GM21360 (cell line): ENCODE measurements around the gene WDR37.
A peak's percentile ranks its signal among the peaks of the same experiment; 100 is the strongest.
"Not testable (repeated sequence)": the region's sequence is repeated elsewhere in the genome, so short reads cannot be mapped to it uniquely, and the experiment has no call there.

Experiments
- ATAC-seq: cut with Tn5 transposase; IDR thresholded peaks from one replicate; pipeline ENCODE4 v1.9.1; 2021; ENCODE audit warnings: mild to moderate bottlenecking, moderate library complexity; ENCODE audit not compliant: unreplicated experiment

WDR37 gene

DNA sequence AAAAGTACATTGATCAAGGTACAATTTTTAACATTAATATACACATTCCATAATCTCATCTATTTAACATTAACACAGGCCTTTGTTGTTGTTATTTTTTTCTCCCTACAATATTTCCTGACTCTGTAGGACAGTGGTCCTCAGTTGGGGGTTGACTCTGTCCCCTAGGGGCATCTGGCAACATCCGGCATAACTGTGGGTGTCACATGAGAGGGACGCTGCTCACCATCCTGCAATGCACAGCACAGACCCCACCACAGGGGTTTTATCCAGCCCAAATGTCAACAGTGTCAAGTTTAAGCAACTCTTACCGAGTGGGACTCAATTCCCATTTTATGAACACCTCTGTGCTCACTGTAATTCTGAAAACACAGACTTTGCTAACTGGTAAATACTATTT lies 16.1 kb upstream of the WDR37 start:
- ATAC-seq: no peak

DNA sequence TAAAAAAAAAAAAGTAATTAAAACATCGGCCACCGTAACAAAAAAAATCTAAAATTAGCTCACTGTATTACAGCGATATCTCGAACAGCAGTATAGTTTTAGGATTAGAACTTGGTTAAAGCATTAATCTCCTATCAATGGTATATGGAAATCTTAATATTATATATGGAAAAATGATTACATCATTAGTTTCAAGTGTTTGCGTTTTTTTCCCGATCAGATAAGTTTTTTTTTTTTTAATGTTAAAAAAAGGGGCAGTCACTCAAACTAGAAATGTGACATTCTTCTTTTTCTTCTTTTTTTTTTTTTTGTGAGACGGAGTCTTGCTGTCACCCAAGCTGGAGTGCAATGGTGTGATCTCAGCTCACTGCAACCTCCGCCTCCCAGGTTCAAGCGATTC lies 14.7 kb upstream of the WDR37 start:
- ATAC-seq: no peak

DNA sequence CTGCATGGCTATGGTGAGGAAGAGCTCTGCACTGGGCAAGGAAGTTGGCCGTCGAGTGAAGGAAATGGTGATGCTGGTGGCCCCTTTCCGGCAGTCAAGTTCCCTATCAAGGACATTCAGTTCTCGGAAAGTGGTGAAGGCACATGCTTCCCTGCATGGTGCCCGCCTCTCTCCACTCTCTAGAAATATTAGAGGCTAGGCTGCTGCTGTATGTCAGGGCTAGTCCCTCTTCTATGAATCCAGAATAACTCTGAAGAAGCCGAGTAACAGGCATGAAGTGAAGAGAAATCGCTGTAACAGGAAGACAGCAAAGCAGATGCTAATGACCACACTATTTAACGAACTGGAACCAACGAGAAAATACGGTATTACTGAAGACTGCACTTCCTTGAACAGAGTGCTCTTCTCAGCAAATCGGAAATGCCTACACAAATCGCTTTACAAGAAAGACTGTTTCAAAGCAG lies 12.6 kb upstream of the WDR37 start:
- ATAC-seq: peak; percentile 50

DNA sequence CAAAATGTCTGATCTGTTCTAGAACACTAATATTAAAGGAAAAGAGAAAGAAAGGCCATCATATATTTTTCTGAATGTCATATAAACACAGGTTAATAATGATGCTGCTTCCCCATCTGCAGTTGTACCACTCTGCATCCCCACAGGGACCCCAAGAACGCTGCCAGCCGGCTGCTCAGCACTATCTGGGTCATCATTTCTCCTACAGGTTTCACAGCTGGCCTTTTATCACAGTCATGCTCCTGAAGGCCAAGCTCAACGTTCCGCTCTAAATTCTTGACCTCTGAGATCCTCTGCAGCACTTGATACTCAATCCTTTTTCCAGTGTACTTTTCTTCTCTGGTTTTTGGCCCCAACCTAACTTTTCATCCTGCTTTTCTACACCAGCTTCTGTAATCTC lies 12.0 kb upstream of the WDR37 start:
- ATAC-seq: no peak

DNA sequence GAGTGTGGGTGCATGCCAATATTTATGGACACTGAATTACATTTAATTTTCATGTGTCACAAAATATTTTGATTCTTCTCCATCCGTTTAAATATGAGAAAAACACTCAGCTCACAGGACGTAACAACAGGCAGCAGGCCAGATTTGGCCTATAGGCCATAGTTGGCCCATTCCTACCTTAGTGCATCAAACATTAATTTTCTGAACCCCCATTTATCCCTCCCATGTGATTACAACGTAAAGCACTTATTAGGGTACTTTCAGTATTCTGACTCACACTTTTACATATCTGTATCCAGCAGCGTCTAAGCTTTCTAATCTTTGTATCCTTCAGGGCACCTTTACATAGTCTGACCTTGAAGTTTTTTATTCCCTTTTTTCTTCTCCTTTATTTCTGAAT lies 11.2 kb upstream of the WDR37 start:
- no peak for ATAC-seq

DNA sequence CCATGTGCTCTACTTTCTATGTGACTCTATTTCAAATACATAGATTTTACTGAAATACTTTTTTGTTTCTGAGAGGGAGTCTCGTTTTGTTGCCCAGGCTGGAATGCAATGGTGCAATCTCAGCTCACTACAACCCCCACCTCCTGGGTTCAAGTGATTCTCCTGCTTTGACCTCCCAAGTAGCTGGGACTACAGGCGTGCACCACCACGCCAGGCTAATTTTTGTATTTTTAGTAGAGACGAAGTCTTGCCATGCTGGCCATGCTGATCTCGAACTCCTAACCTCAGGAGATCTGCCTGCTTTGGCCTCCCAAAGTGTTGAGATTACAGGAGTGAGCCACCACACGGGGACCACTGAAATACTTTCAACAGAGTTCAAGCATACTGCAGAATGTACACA lies 10.8 kb upstream of the WDR37 start:
- no peak for ATAC-seq

DNA sequence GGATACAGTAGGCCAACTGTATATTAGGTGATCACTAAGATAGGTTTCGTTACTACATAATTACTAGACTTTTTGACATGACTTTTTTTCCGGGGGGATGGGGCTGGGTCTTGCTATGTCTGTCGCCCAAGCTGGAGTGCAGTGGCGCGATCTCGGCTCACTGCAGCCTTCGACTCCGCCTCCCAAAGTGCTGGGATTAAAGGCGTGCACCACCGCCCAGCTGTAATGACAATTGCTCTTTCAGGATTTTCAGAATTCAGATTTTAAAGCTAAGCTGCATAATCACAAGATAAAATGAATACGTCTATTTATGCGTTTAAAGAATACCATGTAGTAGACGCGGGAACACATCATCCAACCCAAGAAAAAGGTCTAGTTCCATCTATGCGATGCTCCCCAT lies 8.2 kb upstream of the WDR37 start:
- no peak for ATAC-seq

DNA sequence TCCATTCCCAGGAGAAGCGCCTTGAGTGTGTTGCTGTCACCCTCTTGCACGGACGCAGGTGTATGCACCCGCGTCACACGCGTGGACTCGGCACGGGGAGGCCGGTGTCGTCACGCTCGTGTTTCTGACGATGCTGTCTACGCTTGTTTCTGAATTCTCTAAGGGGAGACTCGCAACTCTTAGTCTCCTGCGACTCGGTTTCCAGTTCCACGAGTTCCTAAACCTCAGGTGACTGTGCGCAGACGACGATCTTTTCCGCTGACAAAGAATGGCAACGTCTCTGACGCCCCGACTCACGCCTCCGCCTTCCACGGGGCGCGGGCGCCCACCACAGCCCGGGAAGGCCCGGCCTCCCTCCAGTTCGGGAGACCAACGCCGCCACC lies 7.8 kb upstream of the WDR37 start:
- ATAC-seq: no peak

DNA sequence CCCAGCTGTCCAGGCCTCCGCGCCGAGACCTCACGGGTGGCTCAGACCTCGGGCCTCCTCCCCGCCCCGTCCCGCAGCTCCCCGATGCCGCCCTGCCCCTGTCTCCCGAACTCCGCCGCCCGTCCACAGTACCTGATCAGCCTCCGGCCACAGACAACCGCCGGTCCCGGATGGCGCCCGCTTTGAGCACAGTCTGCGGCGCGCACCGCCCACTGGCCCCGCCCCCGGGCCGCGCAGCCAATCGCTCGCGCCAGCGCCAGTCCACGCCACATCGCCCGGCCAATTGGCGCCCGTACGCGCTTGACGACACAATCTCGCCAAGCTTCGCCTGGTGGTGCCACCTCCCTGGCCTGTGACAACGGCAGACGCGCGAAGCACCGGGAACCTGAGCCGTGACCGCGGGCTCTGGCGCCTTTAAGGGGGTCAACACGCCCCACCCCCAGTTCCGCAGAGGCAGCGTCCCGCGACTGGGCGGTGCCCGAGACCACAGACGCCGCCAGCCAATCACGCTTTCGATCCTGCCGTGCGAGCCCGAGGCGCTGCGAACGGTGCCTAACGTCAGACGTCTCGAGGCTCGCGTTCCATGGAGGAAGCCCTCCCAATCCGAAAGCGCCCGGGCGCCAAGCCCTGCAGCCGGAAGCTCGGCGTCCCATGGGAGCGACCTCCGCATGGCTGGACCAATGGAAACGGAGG lies 7.3 kb upstream of the WDR37 start, which contains the start of gene IDI1:
IDI1 (minus strand) TSS at position 388 of the 693 bp plus-strand sequence; CDS start at position 272, 116 bp downstream.
- ATAC-seq: peak; percentile 78

DNA sequence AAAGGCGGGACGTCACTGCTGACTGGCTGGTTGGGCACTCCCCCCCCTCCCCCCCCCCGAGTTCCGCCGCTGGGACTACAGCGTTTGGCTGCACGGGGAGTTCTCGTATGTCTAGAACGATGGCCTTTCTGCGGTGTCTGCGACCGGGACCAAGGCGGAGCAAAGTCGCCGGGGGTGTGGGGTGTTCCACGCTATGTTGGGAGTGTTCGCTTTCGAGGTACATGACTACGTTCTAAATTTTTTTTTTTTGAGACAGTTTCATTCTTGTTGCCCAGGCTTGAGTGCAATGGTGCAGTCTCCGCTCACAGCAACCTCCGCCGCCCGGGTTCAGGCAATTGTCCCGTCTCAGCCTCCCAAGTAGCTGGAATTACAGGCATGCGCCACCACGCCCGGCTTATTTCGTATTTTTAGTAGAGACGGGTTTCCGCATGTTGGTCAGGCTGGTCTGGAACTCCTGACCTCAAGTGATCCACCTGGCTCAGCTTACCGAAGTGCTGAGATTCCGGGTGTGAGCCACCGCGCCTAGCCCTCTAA lies 6.7 kb upstream of the WDR37 start:
- no peak for ATAC-seq

DNA sequence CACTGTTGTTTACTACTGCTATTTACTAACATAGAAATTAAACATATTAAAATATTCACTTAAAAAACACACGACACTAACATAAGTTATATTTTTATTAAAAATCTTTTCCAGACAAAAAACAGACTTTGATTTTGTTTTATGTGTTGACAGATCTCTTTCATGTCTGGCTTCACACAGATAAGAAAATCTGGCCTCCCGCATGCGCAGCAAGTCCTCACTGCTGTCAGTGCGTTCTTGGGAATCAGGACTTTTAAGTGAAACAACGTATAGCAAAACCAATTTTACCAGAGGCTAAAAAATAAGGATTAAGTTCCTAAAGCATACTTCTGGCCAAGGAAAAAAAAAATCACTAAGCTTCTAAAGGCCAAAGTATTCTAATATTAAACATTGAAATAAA lies 6.0 kb upstream of the WDR37 start:
- no peak for ATAC-seq

DNA sequence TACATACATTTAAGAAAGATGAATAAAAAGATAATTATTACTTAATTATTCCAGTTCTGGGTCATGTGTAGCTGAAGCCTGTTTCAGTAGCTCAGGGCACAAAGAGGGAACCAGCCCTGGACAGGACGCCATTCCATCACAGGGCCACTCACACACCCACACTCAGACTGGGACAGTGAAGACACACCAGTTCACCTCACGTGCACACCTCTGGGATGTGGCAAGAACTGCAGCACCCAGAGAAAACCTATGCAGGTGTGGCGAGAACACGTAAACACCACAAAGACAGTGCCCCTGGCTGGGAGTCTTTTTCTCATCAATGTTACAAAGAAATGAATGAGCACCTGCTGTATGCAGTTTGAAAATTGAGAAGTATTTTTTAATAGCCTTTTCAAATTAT lies 5.6 kb upstream of the WDR37 start:
- ATAC-seq: no peak

DNA sequence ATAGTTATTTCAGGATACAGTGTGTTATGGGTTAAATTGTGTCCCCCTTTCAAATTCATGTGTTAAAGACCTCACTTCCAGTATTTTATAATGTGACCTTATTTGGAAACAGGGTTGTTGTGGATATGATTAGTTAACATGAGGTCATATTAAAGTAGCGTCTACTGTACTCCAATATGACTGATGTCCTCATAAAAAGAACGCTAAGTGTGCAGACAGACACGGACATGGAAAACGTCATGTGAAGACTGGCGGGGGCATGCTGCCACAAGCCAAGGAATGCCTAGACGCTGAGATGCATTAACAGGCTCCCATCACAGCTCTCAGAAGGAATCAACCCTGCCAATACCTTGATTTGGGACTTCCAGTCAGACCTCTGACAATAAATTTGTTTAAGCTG lies 1.5 kb upstream of the WDR37 start:
- ATAC-seq: no peak

DNA sequence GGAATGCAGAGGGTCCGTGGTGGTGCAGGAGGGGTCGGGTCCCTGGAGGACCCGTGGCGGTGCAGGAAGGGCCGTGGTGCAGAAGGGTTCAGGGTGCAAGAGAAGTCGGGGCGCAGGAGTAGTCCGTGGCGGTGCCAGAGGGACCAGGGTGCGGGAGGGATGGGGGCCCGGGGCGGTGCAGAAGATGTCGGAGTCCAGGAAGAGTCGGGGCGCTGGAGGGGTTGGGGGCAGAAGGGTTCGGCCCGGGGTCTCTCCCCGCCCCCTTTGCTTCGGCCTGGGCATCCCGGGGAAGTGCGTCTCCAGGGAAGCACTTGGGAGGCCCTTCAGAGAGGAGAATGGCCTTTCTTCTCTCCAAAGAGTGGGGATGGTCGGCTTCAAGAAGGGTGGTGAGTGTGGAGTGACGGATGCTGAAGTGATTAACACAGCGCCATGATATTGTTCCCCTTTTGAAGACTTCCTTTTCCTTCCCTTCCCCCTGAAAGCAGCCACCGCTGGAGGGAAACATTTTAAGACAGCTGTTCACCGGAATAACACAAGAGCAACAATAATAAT lies 997 bp downstream of the WDR37 start:
- ATAC-seq: peak; percentile 9

DNA sequence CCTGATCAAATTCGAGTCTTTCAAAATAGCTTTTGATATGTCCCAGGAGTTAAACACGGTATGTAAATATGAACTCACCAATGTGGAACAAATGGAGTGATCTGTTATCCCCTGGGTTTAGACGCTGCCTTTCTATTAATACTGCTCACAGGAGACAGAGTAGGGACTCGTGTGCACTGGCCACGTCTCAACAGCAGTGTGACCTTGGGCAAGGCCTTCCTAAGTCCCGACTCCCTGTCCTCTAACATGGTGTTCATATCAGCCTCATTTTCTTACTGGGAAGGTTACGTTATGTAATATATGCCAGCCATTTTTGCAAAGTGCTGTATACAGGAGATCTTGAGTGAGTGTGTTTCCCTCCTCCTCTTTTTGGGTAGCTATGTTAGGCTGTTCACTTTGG lies 1.8 kb downstream of the WDR37 start:
- ATAC-seq: no peak

DNA sequence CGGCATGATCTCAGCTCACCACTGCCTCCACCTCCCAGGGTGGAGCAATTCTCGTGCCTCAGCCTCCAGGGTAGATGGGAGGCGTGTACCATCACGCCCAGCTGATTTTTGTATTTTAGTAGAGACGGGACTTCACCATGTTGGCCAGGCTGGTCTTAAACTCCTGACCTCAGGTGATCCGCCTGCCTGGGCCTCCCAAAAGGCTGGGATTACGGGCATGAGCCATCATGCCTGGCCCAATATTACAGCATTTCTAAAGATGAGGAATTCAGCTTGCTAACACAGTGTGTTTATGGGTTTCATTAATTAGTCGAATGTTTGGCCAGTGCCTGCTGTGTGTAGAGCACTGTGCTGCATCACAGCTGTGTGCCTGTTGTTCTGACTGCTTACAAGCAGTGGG lies 3.7 kb downstream of the WDR37 start:
- ATAC-seq: no peak

DNA sequence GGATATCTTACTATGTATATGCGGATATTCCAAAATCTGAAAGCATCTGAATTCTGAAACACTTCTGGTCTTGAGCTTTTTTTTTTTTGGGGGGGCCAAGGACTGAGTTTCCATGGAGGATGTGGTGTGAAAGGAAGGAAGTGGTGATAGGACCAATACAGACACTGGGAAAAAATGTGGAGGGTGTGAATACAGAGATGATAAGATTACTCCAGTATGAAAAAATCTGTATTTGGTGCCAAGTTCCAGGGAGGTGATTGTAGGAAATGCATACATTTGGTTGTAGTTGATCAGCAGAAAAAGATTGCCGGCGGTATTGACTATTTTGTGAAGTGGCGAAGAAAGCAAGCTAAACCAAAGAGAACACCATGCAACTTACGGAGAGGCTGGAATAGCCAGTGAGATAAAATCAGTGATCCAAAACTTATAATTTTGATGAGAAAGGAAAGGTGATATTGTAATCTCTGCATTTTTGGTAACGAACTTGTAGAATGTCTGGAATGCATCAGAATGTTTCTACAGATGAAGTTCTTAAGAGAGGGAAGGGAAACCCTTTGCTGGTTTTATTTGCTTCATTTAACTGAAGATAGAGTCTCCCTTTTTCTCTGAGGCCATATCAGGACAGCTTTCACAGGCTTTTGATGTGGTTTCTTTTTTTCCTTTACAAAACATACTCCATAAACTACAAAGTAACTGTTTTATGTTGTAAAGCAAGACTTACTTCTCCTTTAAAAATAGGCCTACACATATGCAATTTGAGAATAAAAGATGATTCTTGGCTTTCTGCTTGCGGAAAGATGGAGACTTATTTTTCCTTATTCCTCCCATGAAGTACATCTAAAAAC lies 6.0 kb downstream of the WDR37 start:
- ATAC-seq: no peak

DNA sequence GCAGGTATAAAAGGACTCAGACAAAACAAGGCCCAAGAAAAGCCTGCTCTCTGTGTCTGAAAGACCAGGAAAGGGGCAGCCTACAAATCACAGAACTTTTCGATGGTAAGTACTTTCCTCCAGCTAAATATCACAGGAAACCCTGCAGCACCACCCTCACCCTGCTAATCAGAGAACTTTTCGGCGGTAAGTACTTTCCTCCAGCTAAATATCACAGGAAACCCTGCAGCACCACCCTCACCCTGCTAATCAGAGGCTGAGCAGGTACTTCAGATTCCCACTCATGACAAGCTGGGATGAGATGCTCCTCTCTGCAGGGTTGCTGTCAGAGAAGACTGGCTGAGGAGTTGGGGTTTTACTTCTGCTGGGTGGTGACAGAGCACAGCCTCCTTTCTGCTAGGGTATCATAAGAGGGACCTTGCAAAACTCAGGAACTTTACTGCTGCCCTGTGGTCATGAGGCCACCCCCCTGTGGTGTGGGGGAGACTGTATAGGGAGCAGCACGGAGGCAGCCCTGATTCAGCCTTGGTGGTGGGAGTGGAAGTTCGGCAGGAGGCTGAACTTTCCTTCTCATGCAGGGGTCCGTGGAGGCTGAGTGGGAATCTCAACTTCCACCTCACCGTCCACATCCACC lies 7.2 kb downstream of the WDR37 start:
- ATAC-seq: no peak

DNA sequence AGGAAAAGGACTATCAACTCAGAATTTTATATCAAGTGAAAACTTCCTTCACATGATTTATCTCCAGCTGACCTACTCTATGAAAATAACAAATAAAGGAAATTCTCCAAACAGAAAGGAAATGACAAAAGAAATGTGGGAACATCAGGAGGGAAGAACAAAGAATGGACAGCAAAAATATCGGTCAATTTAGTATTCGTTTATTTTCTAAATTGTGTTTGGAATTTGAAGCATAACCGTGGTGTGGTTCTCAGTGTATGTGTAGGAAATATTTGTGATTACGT lies 8.7 kb downstream of the WDR37 start:
- no peak for ATAC-seq

DNA sequence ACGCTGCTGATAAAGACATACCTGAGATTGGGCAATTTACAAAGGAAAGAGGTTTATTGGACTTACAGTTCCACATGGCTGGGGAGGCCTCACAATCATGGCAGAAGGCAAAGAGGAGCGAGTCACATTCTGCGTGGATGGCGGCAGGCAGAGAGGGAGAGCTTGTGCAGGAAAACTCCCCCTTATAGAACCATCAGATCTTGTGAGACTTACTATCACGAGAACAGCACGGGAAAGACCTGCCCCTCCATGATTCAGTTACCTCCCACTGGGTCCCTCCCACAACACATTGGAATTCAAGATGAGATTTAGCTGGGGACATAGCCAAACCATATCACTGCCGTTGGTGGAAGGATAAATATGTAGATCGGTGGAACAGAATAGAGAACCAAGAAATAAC lies 10.5 kb downstream of the WDR37 start:
- ATAC-seq: not testable (repeated sequence)
